Placental epithelial cell (primary cell): ENCODE measurements around the gene PLA2G5. TPM values are rescaled to one million over a fixed set of nuclear protein-coding genes. Genes with fewer than 3 reads are reported as not detected.

Source experiments
- total RNA-seq: library from RNA; depleted of rRNA; stranded (reverse); fragments of >200 nt; gene quantifications from 2 replicates; pipeline ENCODE4 v1.2.3, GENCODE V29; 2012

Gene PLA2G5, protein sequence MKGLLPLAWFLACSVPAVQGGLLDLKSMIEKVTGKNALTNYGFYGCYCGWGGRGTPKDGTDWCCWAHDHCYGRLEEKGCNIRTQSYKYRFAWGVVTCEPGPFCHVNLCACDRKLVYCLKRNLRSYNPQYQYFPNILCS
- not detected in 2 replicates for total RNA-seq

DNA sequence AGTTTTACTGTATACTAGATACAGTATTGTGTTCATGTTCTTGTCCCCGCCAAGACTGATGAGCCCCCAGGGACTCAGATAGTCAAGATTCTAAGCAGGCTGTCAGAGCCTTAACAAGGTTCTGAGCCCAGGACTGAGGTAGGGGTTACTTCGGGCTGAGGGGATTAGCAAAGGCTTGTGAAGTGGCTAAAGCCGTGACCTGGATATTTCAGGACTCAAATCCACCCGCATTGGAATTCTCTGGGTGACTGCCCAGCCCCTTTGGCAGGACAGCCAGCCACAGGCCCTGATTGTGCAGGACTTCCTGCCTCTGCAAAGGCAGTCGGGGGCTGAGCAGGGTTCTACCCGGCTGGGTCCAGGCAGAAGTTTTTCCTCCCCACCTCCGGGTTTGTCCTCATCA lies at the start of gene PLA2G5:
PLA2G5 (plus strand) TSS at position 321 of the 400 bp plus-strand sequence. CDS start 14,637 bp downstream, outside the sequence.

DNA sequence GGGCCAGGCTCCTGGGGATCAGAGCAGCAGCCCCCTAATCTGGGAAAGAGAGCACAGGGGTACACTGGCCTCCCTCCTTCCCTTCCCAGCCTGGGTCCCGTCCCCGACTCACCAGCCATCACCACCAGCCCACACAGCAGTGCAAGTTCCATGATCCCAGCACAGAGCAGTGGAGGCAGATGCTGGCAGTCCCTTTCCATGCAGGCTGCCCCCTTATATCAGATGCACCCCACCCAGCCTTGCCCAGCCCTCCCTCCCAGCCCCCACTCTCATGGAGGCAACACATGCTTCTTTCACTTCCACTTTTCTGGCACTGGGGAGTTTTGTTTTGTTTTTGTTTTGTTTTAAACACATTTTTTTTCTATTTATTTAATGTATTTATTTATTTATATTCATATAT lies 49.4 kb downstream of the PLA2G5 start, which contains the start of gene PLA2G2D:
PLA2G2D (minus strand) TSS at position 190 of the 400 bp plus-strand sequence; CDS start at position 152, 38 bp downstream.

DNA sequence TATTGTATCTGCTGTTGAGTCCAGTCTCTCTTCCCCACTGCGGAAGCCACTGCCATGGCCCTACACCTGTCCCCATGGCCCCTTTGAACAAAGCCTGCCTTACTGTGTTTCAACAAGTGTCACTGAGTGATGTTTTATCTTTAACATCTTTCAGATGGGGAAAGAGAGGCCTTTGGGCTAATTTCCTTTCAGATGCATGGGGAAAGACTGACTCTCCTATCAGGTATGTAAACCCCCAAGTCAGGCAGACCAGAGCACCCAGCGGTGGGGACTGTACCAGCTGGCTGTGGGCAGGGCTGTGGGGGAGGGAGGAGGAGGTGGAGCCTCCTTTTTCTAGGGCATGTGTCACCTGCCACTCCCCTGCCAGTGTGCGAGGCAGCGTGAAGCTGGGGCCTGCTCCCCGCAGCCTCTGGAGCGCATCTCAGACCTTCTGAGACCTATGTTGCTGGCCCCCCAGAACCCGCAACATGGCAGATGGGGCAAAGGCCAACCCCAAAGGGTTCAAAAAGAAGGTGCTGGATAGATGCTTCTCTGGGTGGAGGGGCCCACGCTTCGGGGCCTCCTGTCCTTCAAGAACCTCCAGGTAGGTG lies 69.1 kb downstream of the PLA2G5 start, which contains the start of gene PLA2G2F:
PLA2G2F (plus strand) TSS at position 363 of the 590 bp plus-strand sequence; CDS start at position 468, 105 bp downstream.

Other genes starting within 250 kb of the PLA2G5 start
- gene OTUD3, start 187.8 kb upstream of the PLA2G5 start, total RNA-seq, result 11.4 and 11.5 TPM in 2 replicates
- not detected in 2 replicates for gene PLA2G2E, start 146.6 kb upstream of the PLA2G5 start, total RNA-seq
- gene PLA2G2A, start 90.6 kb upstream of the PLA2G5 start, total RNA-seq, result not detected in 2 replicates
- not detected in 2 replicates for gene PLA2G2D, start 49.3 kb downstream of the PLA2G5 start, total RNA-seq
- under 0.01 TPM in 1 of 2 replicates, not detected in the other for gene PLA2G2F, start 69.1 kb downstream of the PLA2G5 start, total RNA-seq
- gene UBXN10, start 115.9 kb downstream of the PLA2G5 start, total RNA-seq, result 0.39 and 0.43 TPM in 2 replicates
- not detected in 2 replicates for gene PLA2G2C, start 116.3 kb downstream of the PLA2G5 start, total RNA-seq
- gene VWA5B1, start 220.7 kb downstream of the PLA2G5 start, total RNA-seq, result not detected in 2 replicates